PC-3 (cell line): ENCODE results near the gene L3MBTL4.

Experiments
- CTCF ChIP-seq: fragments of 300-600 bp; sonication (generic); conservative IDR thresholded peaks from 2 replicates; pipeline ENCODE4 v1.5.1; 2017; ENCODE audit warnings: antibody characterized with exemption, low read depth, mild to moderate bottlenecking, low read length
- EZH2phosphoT487 ChIP-seq: fragments of 300-600 bp; sonication (generic); IDR thresholded peaks from 2 replicates; pipeline ENCODE4 v1.6.1; 2018; ENCODE audit warnings: mild to moderate bottlenecking, antibody characterized with exemption, low read length, borderline replicate concordance

GRCh38 chr18:6423289-6423688 is 8.6 kb upstream of the L3MBTL4 start:
- TF ChIP-seq CTCF (no peak), EZH2phosphoT487 (no peak)
